Left hindlimb (tissue), 1 donor: ENCODE data around the gene UCP3.

Experiments
- DNase-seq: peaks from one replicate; pipeline ENCODE4 v3.0.0-alpha.2; 2018

UCP3 gene

DNA sequence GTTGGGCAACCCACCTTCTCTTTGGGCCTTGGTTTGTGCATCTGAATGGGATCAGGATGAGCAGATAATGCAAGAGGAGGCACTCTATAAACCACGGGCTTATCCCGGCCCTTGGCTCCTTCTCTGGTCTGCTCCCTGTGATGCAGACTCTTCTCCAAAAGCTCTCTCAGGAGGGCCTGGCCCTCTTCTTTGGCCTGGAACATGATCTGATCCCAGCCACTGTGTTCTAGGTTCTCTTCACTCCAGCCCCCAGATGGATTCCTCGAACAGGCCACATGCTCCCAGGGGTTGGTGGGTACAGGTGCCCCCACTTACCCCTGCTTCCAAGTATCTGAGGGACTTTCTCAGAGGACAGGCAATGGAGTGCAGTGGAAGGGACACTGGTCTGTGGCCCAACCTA lies 8.7 kb upstream of the UCP3 start:
- no peak for DNase-seq

DNA sequence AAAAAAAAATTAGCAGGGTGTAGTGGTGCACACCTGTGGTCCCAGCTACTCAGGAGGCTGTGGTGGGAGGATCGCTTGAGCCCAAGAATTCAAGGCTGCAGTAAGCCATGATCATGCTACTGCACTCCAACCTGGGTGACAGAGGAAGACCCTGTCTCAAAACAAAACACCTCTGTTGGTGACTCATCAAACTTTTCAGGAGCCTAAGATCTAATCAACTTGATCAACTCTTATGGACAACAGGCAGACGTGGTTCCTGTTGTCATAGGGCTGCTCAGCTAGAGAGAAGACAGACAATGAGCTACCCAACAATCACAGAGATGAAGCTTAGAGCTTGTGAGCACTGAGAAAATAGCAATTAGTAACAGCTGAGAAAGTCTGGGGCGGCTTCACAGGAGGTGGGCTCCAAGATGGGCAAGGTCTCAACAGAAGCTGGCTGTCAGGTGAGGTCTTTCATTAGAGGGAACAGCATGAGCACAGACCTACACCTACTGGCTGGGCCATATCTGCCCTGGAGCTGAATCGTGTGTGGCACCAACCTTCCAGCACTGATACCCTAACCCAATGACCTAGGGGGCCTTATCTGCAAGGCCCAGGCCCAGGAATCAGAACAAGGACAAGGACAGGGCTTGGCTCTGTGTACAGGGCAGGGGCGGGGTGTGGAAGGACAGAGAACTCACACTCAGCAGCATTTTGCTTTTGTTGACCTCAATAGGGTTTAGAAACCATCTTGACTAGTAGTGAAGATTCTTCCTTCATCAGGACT lies 7.2 kb upstream of the UCP3 start:
- no peak for DNase-seq

DNA sequence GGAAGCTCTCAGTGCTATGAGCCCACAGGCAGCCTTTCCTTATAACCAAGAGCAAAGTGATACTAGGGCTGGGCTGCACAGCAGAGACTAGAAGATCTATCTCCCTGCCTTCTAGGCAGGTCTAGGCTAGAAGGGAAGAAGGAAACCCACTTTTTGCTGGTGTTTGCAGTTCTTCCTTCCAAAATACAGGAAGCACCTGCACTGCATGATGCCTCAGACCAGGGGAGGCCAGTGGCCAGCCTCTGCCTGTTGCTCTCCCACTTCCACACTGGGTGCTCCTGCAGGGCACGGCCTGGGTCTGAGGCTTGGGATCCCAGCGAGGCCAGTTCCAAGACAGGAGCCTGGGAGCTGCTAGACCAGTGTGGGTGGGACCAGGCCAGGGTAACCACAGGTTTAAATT lies 6.0 kb upstream of the UCP3 start:
- DNase-seq: no peak

DNA sequence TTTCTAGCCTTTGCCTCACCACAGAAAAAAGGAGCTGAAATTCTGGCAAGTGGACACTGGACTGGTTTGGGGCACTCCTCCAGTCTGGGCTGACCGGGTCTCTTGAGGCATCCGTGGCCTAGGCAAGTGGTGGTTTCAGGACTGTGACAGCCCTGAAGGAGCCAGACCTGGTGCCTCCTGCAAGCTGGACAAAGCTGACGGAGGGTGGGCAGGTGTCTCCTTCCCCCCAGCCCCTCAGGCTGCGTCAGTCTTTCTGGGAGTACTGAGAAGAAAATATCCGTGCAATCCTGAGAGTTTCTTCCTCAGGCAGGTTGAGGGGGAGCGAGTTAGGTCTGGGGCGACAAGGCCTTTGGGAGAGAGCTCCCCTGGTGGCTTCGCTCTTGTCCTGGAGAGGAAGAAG lies 4.3 kb upstream of the UCP3 start:
- DNase-seq: no peak

DNA sequence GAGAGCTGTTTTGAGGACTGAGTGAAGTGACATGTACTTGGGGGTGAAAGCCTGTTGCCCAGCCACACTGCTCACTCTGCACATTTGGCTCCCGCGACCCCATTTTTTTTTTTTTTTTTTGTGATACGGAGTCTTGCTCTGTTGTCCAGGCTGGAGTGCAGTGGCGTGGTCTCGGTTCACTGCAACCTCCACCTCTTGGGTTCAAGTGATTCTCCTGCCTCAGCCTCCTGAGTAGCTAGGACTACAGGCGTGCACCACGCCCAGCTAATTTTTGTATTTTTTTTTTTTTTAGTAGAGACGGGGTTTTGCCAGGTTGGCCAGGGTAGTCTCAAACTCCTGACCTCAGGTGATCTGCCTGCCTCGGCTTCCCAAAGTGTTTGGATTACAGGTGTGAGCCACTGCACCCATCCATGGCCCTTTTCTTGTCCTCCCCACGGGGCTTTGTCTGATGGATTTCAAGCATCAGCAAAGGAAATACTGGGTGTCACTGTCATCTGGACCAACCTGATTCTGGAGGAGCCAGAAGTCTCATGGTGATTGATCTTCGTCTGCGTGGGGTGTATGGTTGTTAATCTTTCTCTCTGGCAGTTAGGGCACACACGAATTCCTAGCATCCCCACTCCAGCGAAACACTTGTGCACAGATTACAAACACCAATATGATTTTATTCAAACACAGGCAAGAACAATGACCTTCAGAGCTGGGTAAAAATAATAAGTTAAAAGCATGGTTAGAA lies 3.4 kb upstream of the UCP3 start:
- DNase-seq: no peak

DNA sequence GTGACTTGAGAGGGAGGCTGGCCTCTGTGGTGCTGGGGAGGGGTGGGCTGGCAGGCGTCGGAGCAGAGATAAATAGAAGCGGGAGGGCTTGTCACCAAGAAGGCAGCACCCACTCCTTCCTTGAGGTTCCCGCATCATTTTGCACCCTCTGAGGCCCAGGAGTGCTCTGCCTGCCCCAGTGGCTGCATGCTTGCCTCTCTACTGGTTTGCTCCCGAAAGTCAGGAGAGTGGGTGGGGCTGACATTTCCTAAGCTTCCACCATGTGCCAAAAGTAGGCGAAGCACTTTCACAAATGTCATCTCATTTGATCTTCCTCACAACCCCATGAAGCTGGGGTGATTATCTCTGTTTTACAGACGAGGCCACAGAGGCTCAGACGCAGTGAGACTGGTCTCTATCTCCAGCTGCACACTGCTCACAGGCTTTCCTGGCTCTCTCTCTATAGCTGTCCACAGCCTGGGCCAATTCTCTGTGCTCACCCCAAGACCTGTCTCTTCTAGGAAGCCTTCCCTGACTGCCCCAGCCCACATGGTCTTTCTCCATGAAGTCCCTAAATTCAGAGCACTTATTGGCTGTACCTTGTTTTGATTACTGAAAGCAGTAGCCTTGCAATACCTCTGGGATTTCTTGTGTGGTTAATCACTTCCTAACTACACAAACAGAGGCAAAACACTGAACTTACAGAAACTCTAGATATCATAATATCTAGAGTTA lies 2.6 kb upstream of the UCP3 start:
- no peak for DNase-seq

DNA sequence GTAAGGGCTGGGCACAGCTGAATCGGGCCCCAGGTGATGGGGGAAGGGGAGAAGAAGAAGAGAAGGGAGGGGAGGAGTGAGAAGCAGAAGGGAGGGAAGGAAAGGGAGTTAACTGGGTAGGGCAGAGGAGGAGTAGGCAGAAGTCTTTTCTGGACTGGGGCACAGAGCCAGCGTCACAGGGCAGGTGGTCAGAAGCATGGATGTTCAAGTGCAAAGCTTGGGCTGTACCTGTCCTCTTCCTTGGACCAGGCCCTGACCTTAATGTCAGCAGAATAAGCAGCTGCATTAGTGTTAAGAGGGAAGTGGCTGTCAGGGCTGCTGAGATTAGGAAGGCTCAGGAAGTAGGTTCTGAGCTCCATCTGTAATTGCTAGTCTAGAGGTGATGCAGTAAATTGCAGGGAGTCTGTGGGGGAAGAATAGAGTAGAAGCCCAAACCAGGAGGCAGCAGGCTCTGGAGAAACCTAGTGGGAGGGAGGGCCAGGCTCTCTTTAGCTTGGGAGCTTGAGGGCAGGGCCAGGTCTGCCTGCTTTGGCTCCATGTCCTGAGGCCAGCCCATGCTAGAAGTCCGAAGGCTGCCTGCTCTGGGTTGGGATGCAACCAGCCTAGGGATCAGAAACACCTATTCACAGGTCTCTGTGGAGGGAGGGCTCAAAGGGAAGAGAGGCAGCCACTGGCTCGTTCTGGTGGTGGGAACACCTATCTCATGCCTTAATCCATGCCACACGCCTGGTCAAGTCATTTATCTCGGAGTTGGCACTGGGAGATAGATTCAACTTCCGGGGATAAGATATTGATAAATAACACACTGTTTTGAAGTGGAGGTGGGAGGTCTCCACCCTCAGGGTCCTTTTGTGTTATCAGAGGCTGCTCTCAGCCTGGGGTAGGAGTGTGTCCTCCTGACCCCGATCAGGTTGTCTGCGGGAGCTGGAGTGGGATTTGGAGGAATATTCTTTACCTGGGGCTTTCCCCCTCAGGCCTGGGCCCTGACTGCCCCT lies 1.7 kb upstream of the UCP3 start:
- DNase-seq: no peak

DNA sequence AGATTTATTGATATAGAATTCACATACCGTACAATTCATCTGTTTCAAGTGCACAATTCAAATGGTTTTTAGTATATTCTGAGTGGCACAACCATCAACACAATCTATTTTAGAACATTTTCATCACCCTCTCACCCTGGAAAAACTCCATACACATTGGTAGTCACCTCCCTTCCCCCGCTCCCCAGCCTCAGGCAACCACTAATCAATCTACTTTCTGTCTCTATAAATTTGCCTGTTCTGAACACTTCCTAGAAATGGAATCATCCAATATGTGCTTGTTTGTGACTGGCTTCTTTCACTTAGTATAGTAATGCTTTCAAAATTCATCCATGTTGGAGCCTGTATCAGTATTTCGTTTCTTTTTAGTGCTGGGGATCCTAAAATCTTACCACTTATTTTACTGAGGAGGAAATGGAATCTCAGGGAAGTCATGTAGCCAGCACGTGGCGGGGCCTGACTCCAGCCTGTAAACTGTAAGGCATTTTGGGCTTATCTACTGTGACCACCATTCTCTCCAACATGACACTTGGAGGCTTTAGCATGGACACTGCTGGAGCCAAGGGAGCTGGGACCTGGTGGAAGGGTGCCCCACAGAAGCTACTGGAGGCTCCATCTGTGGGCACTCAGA lies 905 bp upstream of the UCP3 start:
- DNase-seq: no peak

DNA sequence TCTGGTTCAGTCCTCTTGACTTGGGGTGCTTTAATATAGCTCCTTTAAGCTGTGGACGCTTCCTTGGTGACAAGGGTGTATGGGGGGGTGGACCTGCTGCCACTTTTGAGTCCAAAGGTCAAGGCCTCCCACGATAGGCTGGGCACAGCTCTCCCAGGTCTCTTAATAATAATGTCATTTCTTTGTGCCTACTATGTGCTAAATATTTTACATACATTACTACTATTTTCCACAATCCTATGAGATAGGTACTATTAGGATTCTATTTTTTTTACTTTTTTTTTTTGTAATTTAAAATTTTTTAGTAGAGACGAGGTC lies 304 bp upstream of the UCP3 start:
- DNase-seq: no peak

DNA sequence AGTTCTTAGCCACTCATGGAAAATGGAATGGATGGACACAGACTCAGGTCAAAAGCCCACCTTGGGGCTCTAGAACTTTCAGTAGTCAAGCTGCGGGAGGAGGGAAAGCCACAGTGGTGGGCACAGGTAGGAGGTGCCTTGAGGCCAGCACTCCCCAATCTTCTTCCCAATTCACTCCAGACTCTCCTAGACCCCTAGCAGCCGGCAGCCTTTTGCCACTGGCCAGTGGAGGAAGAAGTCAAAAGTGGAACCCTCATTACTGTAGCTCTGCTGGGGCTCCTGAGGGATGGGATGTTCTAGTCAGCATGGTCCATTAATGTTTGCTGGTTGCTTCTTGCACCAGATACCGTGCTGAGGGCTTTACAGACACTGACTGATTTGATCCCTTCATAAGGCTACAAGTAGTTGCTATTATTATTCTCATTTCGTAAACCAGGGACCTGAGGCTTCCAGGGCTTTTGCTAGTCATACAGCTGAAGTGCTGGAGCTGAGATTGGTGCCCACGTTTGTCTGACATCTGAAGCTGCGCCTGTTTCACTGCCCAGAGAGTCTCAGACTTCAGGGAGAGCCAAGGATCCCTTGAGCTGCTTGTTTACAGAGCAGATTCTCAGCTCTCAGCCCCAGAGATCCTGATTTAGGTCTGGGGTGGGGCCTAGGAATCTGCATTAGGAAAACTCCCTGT lies 1.1 kb downstream of the UCP3 start:
- DNase-seq: no peak

DNA sequence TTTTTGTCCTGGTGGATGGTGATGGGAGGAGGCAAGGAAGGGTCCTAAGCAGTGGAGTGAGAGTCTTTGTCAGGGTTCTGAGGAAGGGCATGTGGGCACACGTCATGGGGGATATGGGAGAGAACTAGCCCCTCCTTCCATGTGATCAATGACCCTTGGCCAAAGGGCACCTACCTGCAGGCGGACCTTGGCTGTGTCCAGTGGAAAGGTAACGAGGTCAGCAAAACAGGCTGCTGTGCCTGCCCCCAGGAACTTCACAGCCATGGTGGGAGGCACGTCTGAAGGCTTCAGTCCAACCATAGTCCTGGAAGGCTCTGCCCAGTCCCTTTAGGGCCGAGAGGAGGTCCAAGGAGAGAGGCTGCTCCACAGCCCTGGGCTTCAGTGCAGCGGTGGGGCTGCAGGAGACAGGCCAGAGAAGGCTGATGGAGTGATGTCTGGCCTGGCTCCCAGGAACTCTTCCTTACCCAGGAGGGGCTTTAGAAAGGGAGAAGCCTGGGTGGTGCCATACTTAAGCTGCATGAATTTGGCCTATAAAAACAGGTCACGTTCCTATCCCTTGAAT lies 2.1 kb downstream of the UCP3 start:
- no peak for DNase-seq

DNA sequence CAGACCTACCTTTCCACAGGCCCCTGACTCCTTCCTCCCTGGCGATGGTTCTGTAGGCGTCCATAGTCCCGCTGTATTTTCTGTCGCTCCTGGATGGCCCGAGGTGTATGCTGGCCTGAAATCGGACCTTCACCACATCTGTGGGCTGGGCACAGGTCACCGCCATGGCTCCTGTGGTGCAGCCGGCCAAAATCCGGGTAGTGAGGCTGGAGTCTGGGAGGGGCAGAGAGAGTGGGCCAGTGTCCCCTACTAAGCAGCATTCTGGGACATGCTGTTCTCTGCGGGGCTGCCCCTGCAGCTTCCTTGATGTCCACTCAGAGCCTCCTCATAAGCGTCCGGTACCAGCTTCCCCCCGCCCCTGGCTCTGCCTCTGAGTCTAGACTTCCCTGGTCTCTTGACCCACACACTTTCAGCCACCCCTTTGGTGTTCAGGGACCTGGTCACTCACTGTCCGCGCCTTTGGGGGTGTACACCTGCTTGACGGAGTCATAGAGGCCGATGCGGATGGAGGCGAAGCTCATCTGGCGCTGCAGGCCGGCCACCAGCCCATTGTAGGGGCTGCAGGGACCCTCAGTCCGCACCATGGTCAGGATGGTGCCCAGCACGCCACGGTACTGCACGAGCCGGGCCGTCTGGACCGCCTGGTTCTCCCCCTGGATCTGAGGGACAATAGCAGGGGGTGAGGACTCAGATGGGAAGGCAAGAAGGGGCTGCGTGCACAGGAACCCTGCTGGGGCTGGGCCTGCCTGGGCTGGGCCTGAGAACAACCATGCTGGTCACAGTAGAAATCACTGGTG lies 3.0 kb downstream of the UCP3 start:
- no peak for DNase-seq

DNA sequence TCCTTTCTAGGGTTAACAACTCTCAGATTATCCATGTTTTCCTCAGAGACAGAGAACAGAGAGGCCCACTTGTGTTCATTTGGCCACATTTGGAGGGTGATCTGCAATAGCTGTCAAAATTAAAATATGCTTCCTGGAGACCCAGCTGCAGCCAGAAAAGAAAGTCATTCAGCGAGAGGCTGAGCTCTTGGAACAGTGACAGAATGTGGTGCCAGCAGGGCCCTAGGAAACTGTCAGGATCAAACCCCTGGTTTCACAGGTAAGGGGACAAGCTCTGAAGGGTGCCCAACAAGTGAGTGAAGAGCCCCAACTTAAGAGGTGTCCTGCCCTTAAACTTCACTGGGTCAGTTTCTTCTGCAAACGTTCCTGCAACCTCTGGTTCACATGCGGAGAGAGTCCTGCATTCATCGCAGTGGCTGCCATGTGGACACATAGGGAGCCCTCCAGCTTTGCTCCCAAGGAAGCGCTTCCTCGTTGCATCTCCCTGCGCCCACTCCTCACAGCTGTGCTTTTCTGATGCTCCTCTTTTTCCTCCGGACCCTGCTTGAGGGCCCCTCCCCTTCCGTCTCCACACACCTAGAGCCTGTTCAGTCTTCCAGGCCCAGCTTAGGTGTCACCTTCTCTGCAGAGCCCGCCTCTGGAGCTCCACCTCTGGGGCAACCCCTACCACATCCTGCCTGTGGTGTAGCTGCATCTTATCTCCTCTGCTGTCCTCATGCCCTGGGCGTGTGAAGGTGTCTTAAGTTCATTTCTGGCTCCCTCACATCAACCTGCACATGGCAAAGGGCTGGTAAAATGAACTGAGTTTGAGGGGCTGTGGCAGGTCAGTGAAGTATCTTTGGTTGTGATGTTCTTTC lies 3.9 kb downstream of the UCP3 start:
- DNase-seq: no peak

DNA sequence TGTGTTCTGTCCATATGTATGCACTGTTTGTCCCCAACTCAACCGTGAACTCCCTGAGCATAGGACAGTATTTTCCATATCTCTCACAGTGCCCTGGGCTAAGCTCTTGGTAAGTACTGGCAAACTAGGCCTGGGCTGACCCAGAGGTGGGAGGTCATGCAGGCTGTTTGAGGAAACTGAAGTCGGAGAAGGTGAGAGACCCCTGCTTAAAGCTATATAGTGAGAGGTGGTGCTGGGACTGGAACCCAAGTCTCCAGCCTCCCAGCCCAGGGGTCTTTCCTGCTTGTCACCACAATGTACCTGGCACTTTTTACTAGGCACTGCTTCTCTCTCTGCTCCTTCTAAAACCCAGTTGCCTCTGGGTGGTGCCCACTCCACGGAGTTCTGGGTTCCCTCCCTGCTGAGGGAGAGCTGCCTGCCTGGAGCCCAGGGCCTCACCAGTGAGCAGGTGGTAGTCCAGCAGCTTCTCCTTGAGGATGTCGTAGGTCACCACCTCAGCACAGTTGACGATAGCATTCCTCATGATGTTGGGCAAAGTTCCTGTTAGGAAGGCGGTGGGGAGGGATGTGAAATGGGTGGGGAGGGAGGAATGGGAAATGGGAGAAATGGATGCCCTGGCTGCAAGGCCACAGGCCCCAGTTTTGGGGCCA lies 4.7 kb downstream of the UCP3 start:
- DNase-seq: no peak

DNA sequence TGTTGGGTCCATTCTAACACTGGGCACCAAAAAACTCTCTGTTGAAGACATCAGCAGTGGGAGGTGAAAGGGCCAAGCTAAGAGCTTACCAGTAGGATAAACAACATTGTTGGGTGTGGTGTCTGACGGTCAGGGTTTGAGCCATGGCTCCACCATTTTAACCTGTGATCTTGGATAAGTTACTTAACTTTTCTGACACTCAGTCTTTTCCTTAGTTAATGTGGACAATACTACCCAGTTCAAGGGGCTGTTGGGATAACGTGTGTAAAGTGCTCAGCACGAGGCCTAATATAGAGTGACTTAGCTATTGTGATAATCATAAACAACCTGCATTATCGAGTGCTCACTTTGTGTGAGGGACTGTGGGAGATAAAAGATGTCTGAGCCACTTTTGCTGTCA lies 6.1 kb downstream of the UCP3 start:
- no peak for DNase-seq

DNA sequence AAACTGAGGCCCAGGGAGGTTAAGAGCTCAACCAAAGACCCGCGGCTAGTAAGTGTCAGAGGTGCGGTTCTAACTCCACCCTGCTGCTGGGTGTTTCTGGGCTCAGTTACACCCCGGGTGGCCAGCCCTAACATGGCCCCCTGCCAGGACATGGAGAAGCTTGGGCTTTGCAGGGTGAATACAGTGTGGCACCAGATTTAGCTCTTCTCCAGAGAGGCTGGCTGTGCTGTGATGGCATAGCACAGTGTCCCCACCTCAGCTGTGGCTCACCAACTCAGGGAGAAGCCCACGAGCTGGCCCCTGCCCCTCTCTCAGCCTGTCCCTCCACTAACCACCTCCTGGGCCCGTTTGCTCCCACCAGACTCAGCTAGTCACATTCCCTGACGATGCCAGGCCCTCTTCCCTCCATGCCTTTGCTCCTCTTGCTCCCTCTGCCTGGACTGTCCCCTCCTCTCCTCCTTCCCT lies 7.0 kb downstream of the UCP3 start:
- DNase-seq: no peak

DNA sequence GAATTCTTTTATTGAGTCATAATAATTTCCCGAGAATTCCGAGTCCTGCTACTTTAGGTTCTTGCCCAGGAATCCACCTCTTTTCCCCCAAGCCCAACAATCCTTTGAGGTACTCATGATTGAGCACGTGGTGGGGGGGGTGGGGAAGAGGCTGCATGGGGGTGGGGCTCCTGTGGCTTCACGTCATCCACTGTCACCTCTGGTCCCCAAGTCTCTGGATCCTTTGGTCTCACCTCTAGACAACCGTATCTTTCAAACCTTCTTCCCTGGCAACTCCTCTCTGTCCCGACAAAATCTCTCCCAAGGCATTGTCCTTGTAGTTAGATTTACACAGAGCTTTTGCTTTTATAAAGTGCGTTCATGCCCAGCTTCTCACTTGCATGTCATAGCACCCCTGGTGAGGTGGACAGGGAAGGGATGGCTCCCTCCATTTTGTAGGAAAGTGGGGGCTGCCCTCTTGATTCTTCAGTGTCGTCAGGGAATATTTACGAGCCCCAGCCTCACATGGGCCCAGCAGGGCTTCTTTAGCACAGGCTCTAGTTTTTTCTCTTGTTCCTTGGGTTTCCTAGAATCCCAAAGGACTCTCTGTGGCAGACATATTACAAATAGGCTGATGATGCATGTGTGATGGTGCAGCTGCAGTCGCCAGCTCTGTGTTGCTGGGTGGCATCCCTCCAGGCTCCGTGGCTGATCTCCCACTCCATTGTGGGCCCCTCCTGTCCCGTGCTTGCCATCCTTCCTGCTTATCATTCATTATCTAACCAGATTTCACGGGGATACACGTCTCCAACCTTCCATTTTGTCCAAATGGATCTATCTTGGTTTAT lies 8.4 kb downstream of the UCP3 start:
- DNase-seq: no peak
